ENCODE measurements around the gene MBD1. TPM values are rescaled to one million over a fixed set of nuclear protein-coding genes. Genes with fewer than 3 reads are reported as not detected.

The MBD1 gene
- total and polyA plus RNA-seq, 7 donors = 25.9 to 93.6 (median 58.9) TPM

DNA sequence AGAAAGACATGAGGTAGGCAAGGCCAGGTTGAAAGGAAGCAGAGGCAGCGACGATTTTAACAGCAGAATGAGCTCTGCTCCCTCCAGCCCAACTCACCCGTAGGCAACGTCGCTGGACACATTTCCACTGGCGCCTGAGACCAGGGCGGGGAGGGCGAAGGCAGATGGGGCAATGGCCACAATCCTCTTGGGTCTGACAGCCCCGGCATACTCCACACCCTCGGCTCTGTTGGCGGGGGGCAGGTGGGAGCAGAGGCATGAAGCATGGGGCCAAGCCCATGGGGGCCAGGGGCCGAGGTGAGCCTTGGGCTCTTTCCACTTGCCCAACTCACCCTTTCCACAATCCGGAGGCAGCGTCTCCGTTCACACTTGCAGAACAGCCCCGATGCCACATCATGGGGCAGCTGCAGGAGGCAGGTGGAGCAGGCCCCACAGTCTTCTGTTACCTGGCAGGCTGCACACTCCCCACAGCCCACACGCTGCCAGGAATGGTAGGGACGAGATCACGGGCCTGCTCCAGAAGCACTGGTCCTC lies 5.8 kb downstream of the MBD1 start:
- TF ChIP-seq POLR2AphosphoS5 (IDR thresholded peaks at IDR 0.05) (no peak), EP300 (IDR thresholded peaks at IDR 0.05) (no peak), POLR2A (IDR thresholded peaks at IDR 0.05) (no peak), CTCF (IDR thresholded peaks at IDR 0.05) (no peak)
- DNase-seq = no peak
- no peak overlapping the region for H3K4me3 ChIP-seq
- no peaks in the 10 kb centered on the region for H3K27me3 ChIP-seq
- H3K4me1 ChIP-seq = peaks cover 0 to 19% (median 18%) of the 10 kb centered on the region in 4 donors
- H3K27ac ChIP-seq = no peak overlapping the region
- H3K36me3 ChIP-seq = peaks cover 46 to 85% (median 63%) of the 10 kb centered on the region in 4 donors
- 95 to 97% methylated on average over 19 of the region's 19 CpGs for WGBS, 2 donors
- H3K9me3 ChIP-seq = no peaks in the 10 kb centered on the region
- intact Hi-C loops (cut with DNase I) = no loop called here

GRCh38 chr18:50274941-50275340 lies 6.4 kb downstream of the MBD1 start:
- Histone ChIP-seq H3K27ac (no peak overlapping the region), H3K36me3 (peaks cover 46 to 91% (median 63%) of the 10 kb centered on the region in 4 donors), H3K4me1 (peaks cover 0 to 12% (median 12%) of the 10 kb centered on the region in 4 donors), H3K9me3 (no peaks in the 10 kb centered on the region), H3K4me3 (no peak overlapping the region), H3K27me3 (no peaks in the 10 kb centered on the region)
- DNase-seq = no peak
- 96 to 97% methylated on average over 10 of the region's 10 CpGs for WGBS, 2 donors
- TF ChIP-seq CTCF (IDR thresholded peaks at IDR 0.05) (no peak), POLR2AphosphoS5 (IDR thresholded peaks at IDR 0.05) (no peak), POLR2A (IDR thresholded peaks at IDR 0.05) (no peak), EP300 (IDR thresholded peaks at IDR 0.05) (no peak)
- intact Hi-C loops (cut with DNase I) = no loop called here

GRCh38 chr18:50274044-50274442 lies 7.3 kb downstream of the MBD1 start:
- intact Hi-C loops (cut with DNase I) = no loop called here
- Histone ChIP-seq H3K9me3 (no peaks in the 10 kb centered on the region), H3K36me3 (peaks cover 46 to 96% (median 62%) of the 10 kb centered on the region in 4 donors)

DNA sequence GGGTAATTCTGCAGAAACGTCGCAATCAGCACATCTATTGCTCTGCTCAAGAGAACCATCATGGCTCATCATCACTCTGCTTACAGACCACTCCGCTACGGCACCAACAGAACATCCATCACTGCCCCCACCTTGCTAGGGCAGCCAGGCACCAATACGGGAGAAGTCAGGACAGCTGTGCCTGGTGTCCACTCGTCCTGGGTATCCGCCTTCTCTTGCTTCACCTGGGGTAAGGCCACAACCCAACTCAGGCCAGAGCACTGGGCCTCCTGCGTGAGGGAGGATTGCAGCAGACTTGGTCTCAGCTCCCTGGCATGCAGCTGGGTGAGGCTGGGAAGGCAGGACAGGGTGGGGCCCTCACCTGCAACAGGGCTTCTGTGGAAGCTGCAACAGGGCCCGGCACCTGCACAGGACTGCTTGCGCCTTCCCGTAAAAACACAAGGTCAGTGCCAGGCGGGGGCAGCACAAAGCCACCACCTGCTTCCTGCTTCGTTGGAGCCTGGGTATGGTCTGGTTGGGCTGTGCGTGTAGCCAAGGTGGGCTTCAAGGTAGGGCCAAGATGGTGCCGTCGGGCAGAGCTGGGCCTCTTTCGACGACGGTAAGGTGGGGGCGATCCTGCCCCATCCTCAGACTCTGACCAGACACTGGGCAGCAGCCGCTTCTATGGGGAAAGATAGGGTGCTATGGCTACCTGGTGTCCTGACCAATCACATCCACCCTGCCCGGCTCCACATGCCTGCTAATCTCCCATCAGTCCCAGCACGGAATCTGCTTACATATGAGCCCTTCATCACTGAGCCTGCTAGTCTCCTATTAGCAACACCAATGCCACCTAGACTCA lies 7.9 kb downstream of the MBD1 start:
- no peak overlapping the region for H3K27ac ChIP-seq
- no peaks in the 10 kb centered on the region for H3K9me3 ChIP-seq
- H3K27me3 ChIP-seq = no peaks in the 10 kb centered on the region
- no peak overlapping the region for H3K4me3 ChIP-seq
- WGBS, 2 donors = 89 to 94% methylated on average over 23 of the region's 23 CpGs
- peaks cover 46 to 93% (median 62%) of the 10 kb centered on the region in 4 donors for H3K36me3 ChIP-seq
- H3K4me1 ChIP-seq = peaks cover 0 to 4% (median 0%) of the 10 kb centered on the region in 4 donors
- intact Hi-C loops (cut with DNase I) = no loop called here
- no peak for DNase-seq
- TF ChIP-seq CTCF (IDR thresholded peaks at IDR 0.05) (no peak), POLR2AphosphoS5 (IDR thresholded peaks at IDR 0.05) (no peak), POLR2A (IDR thresholded peaks at IDR 0.05) (no peak), EP300 (IDR thresholded peaks at IDR 0.05) (no peak)

More at GRCh38 chr18:50274044-50274442, 7.3 kb downstream of the MBD1 start:
- WGBS, 2 donors = 96 to 97% methylated on average over 17 of the region's 17 CpGs
- TF ChIP-seq POLR2AphosphoS5 (IDR thresholded peaks at IDR 0.05) = no peak
- no peak for TF ChIP-seq POLR2A (IDR thresholded peaks at IDR 0.05)
- no peak for TF ChIP-seq EP300 (IDR thresholded peaks at IDR 0.05)
- no peak for TF ChIP-seq CTCF (IDR thresholded peaks at IDR 0.05)
- Histone ChIP-seq H3K4me1 (peaks cover 0 to 3% (median 3%) of the 10 kb centered on the region in 4 donors), H3K27ac (no peak overlapping the region), H3K4me3 (no peak overlapping the region), H3K27me3 (no peaks in the 10 kb centered on the region)
- DNase-seq = no peak
